ENCODE results near the gene INPP5B. TPM values are rescaled to one million over a fixed set of nuclear protein-coding genes. Genes with fewer than 3 reads are reported as not detected.

Gene INPP5B
- total RNA-seq, 2 donors from 2014 or later: 44.2 to 44.5 TPM

- no peak for ATAC-seq (ENCODE audit: insufficient number of reproducible peaks, low FRiP score, low read depth)
- no peak for TF ChIP-seq CTCF (IDR thresholded peaks at IDR 0.05)
- H3K4me3 ChIP-seq: peak overlapping the region; percentile 20
- H3K9me3 ChIP-seq: no peaks in the 10 kb centered on the region
- H3K27me3 ChIP-seq (replicated peaks; ENCODE audit: insufficient read depth): no peaks in the 10 kb centered on the region
- no peak for DNase-seq (ENCODE audit: low spot score)
- peaks cover 2% of the 10 kb centered on the region for H3K36me3 ChIP-seq
- peak overlapping the region; percentile 39 to 78 for H3K27ac ChIP-seq
- peaks cover 25 to 46% of the 10 kb centered on the region in 2 donors for H3K4me1 ChIP-seq (ENCODE audit: control insufficient read depth in 1 of 2, low read depth in 2 of 2)
Measured at GRCh38 chr1:37926038-37926924, 20.6 kb downstream of the INPP5B start.

- H3K27ac ChIP-seq: peak overlapping the region; percentile 39 to 78
- no peak for DNase-seq (ENCODE audit: low spot score)
Measured at GRCh38 chr1:37925316-37925715, 21.5 kb downstream of the INPP5B start.

GRCh38 chr1:37923551-37923889 is 23.3 kb downstream of the INPP5B start:
- no peaks in the 10 kb centered on the region for H3K27me3 ChIP-seq (replicated peaks; ENCODE audit: insufficient read depth)
- no peaks in the 10 kb centered on the region for H3K36me3 ChIP-seq
- ATAC-seq (ENCODE audit: insufficient number of reproducible peaks, low FRiP score, low read depth): no peak
- no peaks in the 10 kb centered on the region for H3K9me3 ChIP-seq
- TF ChIP-seq CTCF (IDR thresholded peaks at IDR 0.05): no peak
- peaks cover 23 to 43% of the 10 kb centered on the region in 2 donors for H3K4me1 ChIP-seq (ENCODE audit: control insufficient read depth in 1 of 2, low read depth in 2 of 2)
- no peak overlapping the region for H3K27ac ChIP-seq
- H3K4me3 ChIP-seq: no peak overlapping the region
- no peak for DNase-seq (ENCODE audit: low spot score)

More at GRCh38 chr1:37925316-37925715, 21.5 kb downstream of the INPP5B start:
- Histone ChIP-seq H3K27me3 (replicated peaks; ENCODE audit: insufficient read depth) (no peaks in the 10 kb centered on the region), H3K36me3 (peaks cover 2% of the 10 kb centered on the region), H3K4me1 (ENCODE audit: control insufficient read depth in 1 of 2, low read depth in 2 of 2) (peaks cover 20 to 37% of the 10 kb centered on the region in 2 donors), H3K9me3 (no peaks in the 10 kb centered on the region), H3K4me3 (no peak overlapping the region)
- no peak for ATAC-seq (ENCODE audit: insufficient number of reproducible peaks, low FRiP score, low read depth)
- no peak for TF ChIP-seq CTCF (IDR thresholded peaks at IDR 0.05)

GRCh38 chr1:37922767-37923550 is 23.9 kb downstream of the INPP5B start:
- Histone ChIP-seq H3K27ac (peak overlapping the region in 1 of 2 donors; percentile 49), H3K4me3 (no peak overlapping the region), H3K27me3 (replicated peaks; ENCODE audit: insufficient read depth) (no peaks in the 10 kb centered on the region), H3K4me1 (ENCODE audit: control insufficient read depth in 1 of 2, low read depth in 2 of 2) (peaks cover 23 to 43% of the 10 kb centered on the region in 2 donors), H3K36me3 (no peaks in the 10 kb centered on the region), H3K9me3 (no peaks in the 10 kb centered on the region)
- DNase-seq (ENCODE audit: low spot score) (no peak), ATAC-seq (ENCODE audit: insufficient number of reproducible peaks, low FRiP score, low read depth) (no peak)
- TF ChIP-seq CTCF (IDR thresholded peaks at IDR 0.05): no peak

- no peaks in the 10 kb centered on the region for H3K36me3 ChIP-seq
- no peaks in the 10 kb centered on the region for H3K27me3 ChIP-seq (replicated peaks; ENCODE audit: insufficient read depth)
- H3K4me3 ChIP-seq: no peak overlapping the region
- DNase-seq (ENCODE audit: low spot score) (no peak), ATAC-seq (ENCODE audit: insufficient number of reproducible peaks, low FRiP score, low read depth) (no peak)
- H3K27ac ChIP-seq: no peak overlapping the region
- peak; percentile 23 for TF ChIP-seq CTCF (IDR thresholded peaks at IDR 0.05)
- no peaks in the 10 kb centered on the region for H3K9me3 ChIP-seq
- peaks cover 22 to 46% of the 10 kb centered on the region in 2 donors for H3K4me1 ChIP-seq (ENCODE audit: control insufficient read depth in 1 of 2, low read depth in 2 of 2)
Measured at GRCh38 chr1:37919277-37919676, 27.6 kb downstream of the INPP5B start.
